ENCODE measurements around the gene ACBD6. TPM values are rescaled to one million over a fixed set of nuclear protein-coding genes. Genes with fewer than 3 reads are reported as not detected.

Gene ACBD6
- total RNA-seq, 1 experiment from 2014 or later = 67.6 TPM

DNA sequence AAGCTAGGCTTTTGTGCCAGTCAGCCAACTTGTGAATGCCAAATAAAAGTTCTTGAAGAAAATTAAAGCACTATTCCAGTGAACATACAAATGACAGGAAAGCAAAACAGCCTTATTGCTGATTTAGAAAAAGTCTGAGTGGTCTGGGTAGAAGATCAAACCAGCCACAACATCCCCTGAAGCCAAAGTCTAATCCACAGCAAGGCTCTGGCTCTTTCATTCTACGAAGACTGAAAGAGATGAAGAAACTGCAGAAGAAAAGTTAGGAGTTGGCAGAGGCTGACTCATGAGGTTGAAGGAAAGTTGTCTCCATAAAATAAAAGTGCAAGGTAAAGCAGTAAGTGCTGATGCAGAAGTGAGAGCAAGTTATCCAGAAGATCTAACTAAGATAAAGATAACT, 206.4 kb downstream of the ACBD6 start:
- DNase-seq (ENCODE audit: low spot score) = no peak

DNA sequence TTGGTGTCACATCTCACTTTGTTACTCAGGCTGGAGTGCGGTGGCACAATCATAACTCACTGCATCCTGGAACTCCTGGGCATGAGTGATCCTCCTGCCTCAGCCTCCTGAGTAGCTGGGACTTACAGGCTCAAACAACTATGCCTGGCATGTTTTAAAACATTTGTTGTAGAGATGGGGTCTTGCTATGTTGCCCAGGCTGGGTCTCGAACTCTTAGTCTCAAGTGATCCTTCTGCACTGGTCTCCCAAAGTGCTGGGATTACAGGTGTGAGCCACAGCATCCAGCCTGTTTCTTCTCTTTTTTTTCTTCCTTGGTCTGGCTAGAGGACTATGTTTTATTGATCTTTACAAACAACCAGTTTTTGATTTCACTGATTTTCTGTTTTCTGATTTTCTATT, 207.7 kb downstream of the ACBD6 start:
- no peak for DNase-seq (ENCODE audit: low spot score)

DNA sequence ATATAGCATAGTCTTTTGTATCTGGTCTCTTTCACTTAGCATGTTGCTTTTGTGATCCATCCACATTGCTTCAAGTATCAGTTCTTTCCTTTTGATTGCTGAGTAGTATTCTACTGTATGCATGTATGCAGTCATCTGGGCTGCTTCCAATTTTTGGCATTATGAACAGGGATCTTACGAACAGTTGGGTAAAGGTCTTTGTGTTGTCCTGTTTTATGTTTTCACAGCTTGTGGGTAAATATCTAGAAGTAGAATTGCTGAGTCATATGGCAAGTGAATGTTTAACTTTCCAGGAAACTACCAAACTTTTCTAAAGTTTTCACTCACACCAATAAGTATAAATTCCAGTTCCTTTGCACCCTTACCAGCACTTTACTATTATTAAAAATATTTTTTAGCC, 211.4 kb downstream of the ACBD6 start:
- peak; percentile 21 for DNase-seq (ENCODE audit: low spot score)

DNA sequence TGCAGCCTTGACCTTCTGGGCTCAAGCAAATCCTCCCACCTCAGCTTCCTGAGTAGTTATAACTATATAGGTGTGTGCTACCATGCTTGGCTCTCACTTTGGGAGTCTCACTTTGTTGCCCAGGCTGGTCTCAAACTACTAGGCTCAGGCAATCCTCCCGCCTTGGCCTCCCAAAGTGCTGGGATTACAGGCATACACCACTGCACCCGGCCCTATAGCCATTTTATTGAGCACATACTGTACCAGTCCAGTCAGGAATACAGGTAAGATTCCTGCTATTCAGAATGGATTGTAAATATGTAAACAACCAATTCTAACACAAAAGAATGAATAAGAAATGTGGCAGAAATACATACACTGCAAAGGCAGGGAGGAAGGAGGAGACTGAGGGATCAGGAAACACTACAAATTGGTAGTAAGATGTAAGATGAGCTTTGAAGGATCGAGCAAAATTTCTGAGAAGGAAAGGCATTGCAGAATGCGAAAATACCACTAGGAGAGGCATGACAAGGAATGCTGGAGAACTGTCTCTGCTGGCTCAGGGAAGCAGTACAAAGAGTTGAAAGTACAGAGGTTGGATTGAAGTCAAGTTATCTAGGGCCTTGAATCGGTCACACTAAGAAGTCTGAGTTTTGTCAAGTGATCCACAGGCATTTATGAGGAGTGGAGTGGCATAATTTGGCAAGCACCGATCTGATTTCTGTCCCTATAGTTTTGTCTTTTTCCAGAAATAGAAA, 211.9 kb downstream of the ACBD6 start:
- no peak for DNase-seq (ENCODE audit: low spot score)

DNA sequence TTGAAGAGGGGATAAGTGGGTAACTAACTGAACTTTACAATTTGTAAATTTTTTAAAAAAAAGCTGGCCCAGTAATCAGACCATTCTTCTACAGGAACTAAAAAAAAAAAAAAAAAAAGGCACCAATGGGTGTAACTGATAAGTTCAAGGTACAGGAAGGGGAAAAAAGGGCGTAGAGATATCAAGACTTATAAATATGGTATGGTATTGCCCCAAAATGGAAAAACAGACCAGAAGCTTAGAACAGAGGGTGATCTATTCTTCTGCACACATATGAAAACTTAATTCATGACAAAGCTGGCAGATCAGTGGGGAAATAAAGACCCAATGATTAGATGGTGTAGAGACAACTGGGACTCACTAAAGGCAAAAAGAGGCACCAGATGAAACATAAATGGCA, 213.4 kb downstream of the ACBD6 start:
- no peak for DNase-seq (ENCODE audit: low spot score)

DNA sequence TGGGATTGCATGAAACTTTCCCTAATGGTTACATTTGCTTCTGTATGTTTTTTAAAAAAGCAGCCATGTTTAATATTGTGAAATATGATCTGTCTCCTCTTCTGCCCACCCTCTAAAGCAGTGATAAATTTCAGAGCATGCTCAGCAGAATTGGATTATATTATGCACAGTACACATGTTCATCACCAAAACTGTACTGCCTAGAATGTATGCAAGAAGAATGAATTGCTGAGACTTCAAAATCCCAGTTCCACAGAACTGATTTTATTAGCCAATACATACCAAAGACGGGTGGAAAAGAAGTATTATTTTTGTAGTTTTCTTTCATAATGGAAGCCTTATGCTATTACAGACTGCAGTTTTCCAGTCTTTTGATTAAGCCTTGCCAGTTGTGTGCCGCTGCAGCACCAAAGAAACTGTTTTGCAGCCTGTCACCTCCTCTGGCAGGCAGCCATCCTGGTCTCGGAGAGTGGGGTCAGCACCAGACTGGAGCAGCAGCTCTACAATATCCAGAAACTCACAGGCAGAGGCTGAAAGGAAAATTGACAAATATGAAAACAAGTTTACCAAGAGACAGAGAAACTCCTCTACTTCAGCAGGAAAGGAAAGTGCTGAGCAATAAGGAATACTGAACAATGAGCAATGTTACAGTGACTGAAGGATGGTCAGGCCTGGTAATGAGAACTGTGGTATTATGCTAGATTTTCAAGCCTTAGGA, 214.2 kb downstream of the ACBD6 start:
- no peak for DNase-seq (ENCODE audit: low spot score)

DNA sequence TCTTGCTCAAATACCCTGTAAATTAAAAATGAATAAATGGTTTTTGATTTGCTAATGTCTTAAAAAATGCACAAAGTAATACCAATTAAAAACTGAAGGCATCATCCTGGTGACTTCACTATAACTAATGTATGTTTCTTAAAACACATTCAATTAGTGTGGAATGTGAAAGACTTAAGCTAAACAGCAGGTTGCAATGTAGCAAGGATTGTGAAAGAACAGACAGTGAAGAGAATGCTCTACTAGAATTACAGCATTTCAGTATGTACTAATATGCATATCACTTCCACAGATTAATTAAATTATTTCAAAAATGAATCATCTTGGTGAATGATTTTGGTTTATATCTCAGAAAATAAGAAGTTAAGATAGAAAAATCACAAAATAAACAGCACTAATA, 216.0 kb downstream of the ACBD6 start:
- DNase-seq (ENCODE audit: low spot score) = no peak

DNA sequence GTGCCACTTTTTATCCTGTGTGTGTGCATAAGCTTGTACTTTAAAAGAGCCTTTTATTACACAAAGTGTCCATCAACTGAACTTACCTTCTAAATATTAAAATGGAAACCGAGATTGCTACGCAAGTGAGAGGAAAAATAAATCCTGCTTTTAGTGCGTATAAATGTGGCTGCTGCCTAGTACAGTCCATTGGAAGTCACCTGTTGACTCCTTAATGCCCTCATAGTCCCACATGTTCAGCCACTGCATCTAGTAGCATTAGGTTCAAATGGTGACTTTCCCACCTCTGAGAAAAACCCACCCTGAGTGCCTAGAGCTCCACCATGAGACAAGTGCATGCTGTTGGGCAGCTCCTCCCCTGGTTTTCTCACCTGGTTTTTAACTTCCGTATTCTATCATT, 219.3 kb downstream of the ACBD6 start:
- no peak for DNase-seq (ENCODE audit: low spot score)

DNA sequence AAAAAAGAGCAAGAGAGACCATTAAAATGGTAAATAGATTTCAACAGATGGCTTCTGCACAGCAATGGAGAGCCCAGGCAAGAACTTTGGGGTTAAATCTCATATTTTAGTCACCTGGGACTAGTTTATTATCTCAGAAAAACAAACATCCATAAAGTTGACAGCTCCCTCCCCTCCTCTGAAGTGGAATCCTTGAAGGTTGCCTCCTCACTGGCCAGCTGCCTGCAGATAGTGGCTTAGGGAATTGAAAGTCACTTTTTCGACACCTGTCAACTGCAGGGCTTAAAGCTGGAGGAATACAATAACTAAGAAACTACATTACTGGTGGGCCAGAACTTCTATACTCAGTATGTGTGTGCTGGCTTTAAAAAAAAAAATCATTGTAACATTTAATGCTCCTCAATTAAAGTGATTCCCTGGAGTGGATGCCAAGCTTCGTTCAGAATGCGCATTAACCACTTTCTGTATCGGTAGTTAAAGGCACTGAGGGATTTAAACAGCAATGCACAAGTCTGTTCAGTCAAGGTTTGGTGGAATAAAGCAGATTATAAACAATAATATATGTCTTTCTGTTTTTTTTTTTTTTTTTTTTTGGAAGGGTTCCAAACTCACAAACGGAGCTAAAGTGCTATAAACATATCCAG, 219.9 kb downstream of the ACBD6 start:
- DNase-seq (ENCODE audit: low spot score) = no peak

DNA sequence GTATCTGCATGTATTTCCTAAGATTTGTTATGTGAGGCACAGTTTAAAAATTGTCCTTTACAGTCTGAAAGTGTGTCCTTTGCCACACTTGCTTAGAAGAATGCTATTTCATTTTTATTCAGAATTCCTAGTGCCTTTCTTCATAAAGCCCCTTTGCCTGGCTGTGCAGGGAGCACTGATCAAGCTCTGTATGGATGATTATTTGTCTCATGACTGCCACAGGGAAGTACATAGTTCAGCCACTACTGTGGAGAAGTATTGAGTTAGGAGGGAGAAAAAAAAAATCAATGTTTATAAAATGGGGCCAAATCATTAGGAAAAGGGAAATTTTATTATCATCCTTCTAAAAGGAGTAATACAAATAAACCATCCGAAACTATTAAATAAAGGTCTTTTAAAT, 220.9 kb downstream of the ACBD6 start:
- DNase-seq (ENCODE audit: low spot score) = no peak

DNA sequence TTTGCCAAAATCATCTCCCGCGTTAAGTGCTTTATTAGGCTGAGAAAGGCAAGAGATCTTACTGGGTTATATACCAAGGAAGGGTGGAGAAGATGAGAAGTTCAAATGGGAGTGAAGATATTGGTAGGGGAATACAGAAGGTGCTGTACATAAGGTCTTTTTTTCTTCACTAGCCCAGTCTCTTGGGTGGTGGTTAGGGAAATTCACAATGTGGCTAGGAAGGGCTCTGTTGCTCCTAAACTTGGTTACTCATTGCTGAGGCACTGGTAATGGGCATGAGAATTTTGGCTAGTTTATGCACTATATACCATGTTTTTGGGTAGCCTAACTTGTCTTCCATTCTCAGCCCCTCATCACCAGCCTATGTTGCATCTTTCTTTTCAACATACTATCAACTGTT, 221.8 kb downstream of the ACBD6 start:
- DNase-seq (ENCODE audit: low spot score) = no peak

DNA sequence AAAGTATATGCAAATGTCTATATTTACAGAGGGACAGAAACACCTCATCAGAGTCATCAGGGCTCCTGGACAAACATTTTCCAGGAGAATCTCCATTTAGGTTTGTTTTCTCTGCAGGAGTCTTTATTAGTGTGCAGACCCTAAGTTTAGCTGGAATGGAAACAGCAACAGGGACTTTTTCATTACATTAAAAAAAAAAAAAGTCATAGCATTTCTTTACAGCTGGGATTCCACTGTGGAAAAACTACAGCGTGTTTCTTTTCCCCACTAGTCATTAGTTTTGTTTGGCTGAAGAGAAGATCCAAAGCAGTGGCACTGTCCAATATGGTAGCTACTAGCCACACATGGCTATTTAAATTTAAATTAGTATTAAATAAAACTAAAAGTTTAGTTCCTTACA, 222.7 kb downstream of the ACBD6 start:
- no peak for DNase-seq (ENCODE audit: low spot score)

DNA sequence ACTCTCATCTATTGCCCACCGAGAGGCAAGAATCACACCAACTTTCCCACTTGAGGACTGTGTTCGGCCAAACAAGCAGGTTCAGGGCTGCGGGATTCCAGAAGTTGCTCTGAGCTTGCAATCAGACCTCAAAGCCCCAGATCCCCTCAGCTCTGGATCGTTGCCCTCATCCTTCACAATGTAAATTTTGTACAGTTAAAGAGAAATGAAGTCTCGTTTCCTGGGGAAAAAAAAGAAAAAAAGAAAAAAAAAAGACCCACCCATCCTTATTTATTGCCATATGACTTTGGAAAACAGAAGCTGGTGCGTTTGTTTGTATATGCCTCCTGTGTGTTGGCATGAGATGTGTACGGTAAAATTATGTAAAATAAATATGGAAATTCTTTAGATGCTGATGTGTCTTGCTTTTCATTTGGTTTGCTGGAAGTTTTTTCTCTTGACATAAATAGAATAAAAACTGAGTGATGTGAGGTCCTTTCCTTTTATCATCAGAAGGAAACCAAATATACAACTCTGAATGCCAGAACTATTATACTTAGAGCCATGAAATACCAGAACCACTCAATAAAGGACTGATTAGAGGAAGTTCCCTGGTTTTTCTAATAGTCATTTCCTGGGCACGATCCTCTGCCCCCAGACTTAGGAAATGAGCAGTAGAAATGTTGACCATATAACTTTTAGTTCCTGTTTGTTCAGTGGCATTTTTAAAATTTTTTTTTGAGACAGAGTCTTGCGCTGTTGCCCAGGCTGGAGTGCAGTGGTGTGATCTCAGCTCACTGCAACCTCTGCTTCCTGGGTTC, 223.6 kb downstream of the ACBD6 start:
- no peak for DNase-seq (ENCODE audit: low spot score)

DNA sequence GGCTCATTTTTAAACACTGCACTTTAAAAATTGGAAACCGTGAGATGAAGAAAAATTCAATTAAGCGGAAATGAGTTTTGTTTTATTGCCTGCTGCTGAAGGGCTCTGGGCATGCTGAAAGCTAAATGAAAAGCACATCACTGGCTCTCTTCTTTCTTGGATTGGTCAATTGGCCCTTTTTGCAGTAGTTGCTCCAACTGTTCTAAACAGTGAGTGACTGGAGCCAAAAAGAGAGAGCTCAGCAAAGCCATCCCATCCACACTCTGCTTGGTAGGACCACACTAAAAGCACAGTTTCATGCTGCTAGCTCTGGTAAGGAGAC, 224.2 kb downstream of the ACBD6 start:
- no peak for DNase-seq (ENCODE audit: low spot score)

DNA sequence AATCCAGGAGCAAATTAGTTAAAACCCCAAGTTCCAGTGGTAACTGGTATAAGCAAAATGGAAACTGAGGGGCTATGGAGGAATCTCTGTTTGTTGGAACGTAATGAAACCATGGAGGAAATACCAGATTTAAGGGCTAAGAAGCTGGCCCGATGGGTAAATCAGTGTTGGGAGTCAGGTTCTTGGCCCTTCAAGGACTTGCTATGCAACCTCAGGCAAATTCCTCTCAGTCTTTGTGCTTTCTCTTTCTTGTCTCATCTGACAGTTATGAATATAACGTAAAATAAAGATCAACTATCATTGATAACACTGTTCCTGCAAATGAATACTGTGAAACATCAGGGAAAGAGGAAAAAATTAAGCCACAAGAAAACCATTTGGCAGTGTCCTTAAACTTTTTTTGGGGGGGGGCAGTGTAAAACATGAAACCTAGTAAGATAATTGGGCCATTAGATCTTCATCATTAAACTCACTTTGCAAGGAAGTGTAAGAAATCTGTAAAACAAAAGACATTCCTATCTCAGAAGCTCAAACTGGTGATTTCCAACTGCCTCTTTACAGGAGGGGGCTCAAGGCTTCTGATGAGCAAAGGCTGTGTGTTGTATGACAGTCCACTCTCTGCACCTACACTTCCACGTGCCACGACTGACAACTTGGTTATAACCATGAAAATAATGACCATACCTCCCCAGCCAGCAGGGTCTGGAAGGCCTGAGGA, 224.7 kb downstream of the ACBD6 start:
- no peak for DNase-seq (ENCODE audit: low spot score)

DNA sequence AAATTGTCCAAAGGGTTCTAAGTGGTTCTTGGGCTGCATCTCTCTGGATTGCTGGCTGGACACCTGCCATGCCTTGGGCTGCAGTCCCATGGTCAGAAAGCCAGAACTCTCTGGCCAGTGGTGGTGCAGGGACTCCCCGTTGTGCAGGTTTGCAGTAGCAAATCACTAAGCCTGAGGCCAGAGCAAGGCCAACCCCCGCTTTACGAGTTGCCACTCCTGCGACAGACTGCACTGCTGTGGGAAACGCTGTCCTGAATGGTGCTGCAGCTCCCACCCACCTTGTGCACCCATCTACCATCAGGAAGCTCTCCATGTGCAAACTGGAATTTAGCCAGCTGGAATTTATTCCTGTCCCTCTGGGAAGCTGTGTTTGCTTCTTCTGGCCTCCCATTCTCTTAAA, 226.7 kb downstream of the ACBD6 start:
- no peak for DNase-seq (ENCODE audit: low spot score)

DNA sequence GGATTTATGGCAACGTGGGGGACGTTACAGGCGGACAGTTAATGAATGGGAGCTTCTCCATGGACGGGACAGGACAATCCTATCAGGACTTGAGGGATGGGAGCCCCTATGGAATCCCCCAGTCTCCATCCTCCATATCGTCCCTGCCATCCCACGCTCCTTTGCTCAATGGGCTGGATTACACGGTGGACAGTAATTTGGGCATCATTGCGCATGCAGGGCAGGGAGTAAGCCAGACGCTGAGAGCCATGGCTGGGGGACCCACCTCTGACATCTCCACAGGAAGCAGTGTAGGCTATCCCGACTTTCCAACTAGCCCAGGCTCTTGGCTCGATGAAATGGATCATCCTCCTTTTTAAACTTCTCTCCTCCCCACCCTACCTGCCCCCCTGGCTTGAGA, 228.2 kb downstream of the ACBD6 start:
- DNase-seq (ENCODE audit: low spot score) = no peak

DNA sequence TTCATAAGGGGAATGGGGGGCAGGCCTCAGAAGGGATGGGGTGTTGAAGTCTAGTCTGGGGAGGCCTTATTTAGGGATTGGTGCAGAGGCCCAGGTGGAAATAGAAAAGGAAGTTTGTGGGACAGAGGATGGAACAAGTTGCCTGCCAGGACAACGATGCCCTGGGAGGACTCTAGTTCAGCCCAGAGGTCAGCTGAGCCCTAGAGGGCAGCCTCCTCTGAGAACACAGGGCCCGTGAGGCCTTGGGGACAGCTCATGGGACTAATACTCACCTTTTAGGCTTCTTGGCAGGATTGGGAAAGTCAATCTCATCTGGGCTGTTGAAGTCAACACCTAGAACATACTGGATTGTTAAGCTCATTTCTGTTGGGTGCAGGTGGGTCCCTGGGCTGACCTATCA, 229.3 kb downstream of the ACBD6 start:
- no peak for DNase-seq (ENCODE audit: low spot score)

DNA sequence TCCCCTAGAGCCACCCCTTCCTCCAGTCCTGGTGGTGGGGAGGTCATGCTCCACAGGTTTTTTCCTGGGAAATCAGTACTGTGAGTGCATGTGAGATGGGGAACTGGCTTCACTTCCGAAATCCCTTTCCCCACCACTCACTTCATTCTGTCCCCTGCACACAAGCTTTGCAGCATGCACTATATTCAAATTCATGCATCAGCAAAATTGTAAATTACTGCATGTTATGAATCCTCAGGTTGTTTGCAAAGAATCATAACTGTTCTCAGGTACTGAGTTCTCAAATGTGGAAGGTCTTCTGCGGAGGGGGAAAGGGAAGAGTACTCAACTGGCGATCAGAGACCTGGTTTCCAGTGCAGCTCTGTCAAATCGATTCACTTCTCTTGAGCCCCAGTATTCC, 230.0 kb downstream of the ACBD6 start:
- DNase-seq (ENCODE audit: low spot score) = no peak

DNA sequence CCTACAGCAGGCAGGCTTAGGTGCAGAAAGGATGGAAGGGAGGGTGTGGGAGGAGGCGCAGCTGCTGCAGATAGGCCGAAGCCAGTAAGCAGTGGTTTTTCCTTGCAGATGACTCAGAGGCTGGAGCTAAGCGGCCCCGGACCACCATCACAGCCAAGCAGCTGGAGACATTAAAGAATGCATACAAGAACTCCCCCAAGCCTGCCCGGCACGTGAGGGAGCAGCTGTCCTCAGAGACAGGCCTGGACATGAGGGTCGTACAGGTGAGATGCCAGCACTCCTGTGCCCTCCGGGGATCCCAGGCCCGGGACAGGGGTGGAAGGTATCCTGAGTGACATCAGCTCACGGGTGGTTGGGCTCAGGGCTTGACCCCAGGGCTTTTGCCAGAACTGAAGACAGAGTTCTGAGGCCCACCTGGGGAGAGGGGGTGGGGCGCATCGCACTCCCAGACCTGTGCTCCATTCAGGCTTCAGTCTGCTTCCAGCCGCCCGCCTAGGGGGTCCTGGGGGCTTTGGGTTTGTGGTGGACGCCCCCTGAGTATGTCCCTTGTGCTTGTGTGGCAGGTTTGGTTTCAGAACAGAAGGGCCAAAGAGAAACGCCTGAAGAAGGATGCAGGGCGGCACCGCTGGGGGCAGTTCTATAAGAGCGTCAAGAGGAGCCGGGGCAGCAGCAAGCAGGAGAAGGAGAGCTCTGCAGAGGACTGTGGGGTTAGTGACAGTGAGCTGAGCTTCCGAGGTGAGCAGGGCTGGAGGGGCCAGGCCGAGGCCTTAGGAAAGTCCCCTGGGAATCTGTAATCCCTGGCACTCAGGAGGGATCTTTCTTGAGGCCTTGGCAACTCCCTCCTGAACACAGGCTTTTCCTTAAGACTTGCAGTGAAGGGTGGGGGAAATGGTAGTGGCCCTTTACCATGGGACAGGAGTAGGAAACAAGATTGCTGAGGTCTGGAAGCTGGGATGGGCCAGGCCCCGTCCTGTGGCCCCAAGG, 230.8 kb downstream of the ACBD6 start:
- peak; percentile 52 for DNase-seq (ENCODE audit: low spot score)

Data from H4 (cell line).